ENCODE data around the gene CALN1.
"Not testable (repeated sequence)": the region's sequence is repeated elsewhere in the genome, so short reads cannot be mapped to it uniquely, and the experiment has no call there.

CALN1 gene

DNA sequence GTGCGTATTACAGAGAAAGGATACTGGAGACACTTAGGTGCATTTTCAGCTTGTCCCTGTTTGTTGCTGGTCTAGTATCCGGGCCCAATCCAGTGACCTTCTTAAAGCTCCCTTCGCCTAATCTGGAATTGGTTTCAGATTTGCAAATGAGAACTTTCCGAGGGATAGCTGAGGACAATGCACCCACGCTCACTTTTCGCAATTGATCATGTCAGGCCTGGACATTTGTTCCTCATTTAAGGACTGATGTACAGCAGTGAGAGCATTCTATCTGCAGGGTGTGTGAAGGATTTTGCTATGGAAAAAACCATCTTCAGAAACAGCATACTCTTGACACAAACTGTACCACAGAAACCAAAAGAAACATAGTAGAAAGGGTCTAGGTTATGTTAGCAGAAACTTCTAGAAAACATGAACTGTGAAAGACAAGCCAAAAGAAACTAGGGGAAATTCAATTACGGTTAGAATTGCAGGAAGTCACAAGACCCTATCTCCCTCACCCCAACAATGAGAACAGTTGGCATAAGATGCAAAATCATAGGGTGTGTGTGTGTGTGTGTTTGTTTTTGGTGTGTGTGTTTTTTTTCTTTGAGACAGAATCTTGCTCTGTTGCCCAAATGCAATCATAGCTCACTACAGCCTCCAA is 331.1 kb downstream of the CALN1 start:
- no peak for TF ChIP-seq CTCF (conservative IDR thresholded peaks at IDR 0.05; ENCODE audit: control insufficient read depth, insufficient read depth, low read depth, low read length)
- no peak for DNase-seq (ENCODE audit: low read depth)
- no peak overlapping the region for H3K4me3 ChIP-seq (ENCODE audit: control insufficient read depth, low read depth, low read length)

GRCh38 chr7:72080341-72080766 is 331.8 kb downstream of the CALN1 start:
- no peak overlapping the region for H3K4me3 ChIP-seq (ENCODE audit: control insufficient read depth, low read depth, low read length)
- DNase-seq (ENCODE audit: low read depth), result no peak
- TF ChIP-seq CTCF (conservative IDR thresholded peaks at IDR 0.05; ENCODE audit: control insufficient read depth, insufficient read depth, low read depth, low read length), result no peak

DNA sequence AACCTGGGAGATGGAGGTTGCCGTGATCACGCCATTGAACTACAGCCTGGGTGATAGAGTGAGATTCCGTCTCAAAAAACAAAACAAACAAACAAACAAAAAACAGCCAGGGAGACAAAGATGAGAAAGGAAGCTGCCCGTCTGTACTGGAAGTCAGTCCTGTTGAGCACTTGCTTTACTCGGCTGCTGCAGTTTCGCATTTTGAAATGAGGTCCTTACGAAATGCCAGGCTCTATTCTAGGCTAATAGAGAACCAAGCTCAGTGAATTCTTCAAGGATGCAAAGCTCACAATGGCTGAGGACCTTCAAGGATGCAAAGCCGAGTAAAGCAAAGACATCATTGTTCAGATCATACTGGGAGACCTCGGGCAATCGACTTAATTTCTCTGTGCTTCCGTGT is 333.3 kb downstream of the CALN1 start:
- no peak for DNase-seq (ENCODE audit: low read depth)
- no peak for TF ChIP-seq CTCF (conservative IDR thresholded peaks at IDR 0.05; ENCODE audit: control insufficient read depth, insufficient read depth, low read depth, low read length)
- H3K4me3 ChIP-seq (ENCODE audit: control insufficient read depth, low read depth, low read length), result no peak overlapping the region

DNA sequence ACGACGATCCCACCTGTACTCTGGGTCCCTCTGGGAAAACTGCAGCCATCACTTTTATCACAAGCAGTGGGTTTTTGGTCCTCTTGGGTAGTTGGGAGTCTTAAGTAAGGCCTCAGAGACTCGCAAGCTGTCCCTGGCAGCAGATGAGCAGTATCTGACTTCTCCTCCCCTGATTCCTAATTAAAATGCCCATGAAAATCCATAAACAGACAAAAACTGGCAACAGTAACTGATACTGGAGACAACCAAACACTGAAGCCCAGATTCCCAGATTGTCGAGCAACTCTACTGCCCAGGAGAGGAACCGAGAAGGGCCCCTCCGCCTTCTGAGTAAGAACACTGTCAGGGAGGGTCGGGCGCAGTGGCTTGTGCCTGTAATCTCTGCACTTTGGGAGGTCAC is 333.8 kb downstream of the CALN1 start:
- no peak for DNase-seq (ENCODE audit: low read depth)

DNA sequence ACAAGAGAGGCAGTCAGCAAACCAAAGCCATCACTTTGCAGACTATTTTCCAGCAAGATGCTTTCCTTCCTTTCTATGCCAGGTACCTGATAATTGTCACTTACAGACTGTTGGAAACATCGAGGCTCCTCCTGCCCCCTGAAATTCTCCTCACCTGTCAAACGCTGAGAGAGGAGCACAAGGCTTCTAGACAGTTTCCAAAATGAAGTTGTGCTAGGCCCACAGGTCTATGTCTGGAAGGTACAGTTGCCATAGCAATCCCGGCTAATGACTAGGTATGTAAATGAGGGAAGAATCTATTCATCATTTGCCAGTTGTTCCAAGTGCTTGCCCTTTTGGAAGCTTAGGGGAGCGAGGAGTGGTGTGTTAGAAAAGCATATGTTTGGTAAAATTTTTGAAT is 334.4 kb downstream of the CALN1 start:
- no peak for DNase-seq (ENCODE audit: low read depth)
- no peak overlapping the region for H3K4me3 ChIP-seq (ENCODE audit: control insufficient read depth, low read depth, low read length)
- TF ChIP-seq CTCF (conservative IDR thresholded peaks at IDR 0.05; ENCODE audit: control insufficient read depth, insufficient read depth, low read depth, low read length), result no peak

More for the DNA sequence above, 333.8 kb downstream of the CALN1 start:
- no peak for TF ChIP-seq CTCF (conservative IDR thresholded peaks at IDR 0.05; ENCODE audit: control insufficient read depth, insufficient read depth, low read depth, low read length)
- H3K4me3 ChIP-seq (ENCODE audit: control insufficient read depth, low read depth, low read length), result no peak overlapping the region

GRCh38 chr7:72072901-72073300 is 339.2 kb downstream of the CALN1 start:
- H3K4me3 ChIP-seq (ENCODE audit: control insufficient read depth, low read depth, low read length), result no peak overlapping the region
- DNase-seq (ENCODE audit: low read depth), result no peak
- TF ChIP-seq CTCF (conservative IDR thresholded peaks at IDR 0.05; ENCODE audit: control insufficient read depth, insufficient read depth, low read depth, low read length), result no peak

GRCh38 chr7:72069263-72069662 is 342.9 kb downstream of the CALN1 start:
- no peak for TF ChIP-seq CTCF (conservative IDR thresholded peaks at IDR 0.05; ENCODE audit: control insufficient read depth, insufficient read depth, low read depth, low read length)
- H3K4me3 ChIP-seq (ENCODE audit: control insufficient read depth, low read depth, low read length), result no peak overlapping the region
- DNase-seq (ENCODE audit: low read depth), result no peak

DNA sequence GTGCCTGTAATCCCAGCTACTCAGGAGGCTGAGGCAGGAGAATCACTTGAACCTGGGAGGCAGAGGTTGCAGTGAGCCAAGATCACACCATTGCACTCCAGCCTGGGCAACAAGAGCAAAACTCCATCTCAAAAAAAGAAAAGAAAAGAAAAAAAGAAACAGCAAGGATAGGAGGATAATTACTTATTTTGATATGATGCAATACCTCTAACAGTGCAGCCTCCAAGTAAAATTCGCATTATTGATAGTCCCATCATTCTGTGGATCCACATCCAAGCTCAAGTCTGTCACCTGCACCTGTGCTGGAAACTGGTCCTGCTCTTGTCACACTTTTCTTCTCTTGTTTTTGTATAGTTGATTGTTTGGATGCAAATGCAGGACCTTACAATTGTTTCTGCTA is 346.4 kb downstream of the CALN1 start:
- not testable (repeated sequence) for DNase-seq (ENCODE audit: low read depth); H3K4me3 ChIP-seq (ENCODE audit: control insufficient read depth, low read depth, low read length)
